HG03196 (cell line): Measurements from ENCODE around the gene ENOX2.

ENCODE experiments used
- ATAC-seq: cut with Tn5 transposase; IDR thresholded peaks from one replicate; pipeline ENCODE4 v1.9.1; 2021; ENCODE audit not compliant: unreplicated experiment

Gene ENOX2

DNA sequence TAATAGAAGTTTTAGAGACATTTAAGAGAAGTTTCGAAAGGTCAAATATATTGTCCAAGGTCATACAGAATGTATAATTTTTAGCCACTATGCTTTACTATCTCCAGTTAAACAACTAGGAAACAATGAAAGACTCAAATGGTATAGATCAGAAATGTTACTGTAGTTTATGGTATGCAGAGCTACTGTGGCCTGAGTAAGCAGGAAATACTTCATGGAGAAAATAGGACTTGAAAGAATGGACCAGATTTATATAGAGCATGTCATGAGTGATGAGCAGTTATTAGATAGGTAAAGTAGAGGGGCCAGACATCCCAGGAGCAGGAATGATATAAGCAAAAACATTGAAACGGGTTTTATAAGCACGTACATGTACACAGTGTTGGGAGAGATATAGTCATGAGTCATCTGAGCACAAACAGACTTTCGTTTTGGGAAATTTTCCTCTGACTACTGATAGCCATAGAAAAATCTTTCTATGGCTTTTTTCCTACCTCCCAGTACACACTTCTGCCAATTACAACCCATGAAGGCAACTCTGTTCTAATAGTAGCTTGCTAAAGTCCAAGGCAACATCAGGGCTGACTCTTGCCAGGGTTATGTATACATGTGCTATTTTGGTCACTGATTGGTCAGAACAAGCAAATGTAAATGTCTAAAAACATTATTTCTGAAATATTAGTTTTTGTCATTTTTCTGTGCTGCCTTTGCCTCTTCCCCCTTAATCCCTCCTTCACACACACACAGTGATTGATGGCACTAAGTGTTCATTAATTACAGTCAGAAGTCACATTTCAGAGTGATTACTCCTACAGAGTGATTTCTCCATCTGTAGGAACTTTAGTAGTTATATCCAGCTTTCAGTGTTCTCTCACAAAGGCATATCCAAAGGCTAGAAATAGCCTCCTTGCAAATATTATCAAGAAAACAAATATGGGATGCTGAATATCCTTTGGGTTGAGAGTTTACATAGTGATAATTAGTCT, 198.7 kb downstream of the ENOX2 start:
- ATAC-seq = no peak

- ATAC-seq = no peak
Observed at GRCh38 chrX:130702867-130703707, 199.9 kb downstream of the ENOX2 start.

DNA sequence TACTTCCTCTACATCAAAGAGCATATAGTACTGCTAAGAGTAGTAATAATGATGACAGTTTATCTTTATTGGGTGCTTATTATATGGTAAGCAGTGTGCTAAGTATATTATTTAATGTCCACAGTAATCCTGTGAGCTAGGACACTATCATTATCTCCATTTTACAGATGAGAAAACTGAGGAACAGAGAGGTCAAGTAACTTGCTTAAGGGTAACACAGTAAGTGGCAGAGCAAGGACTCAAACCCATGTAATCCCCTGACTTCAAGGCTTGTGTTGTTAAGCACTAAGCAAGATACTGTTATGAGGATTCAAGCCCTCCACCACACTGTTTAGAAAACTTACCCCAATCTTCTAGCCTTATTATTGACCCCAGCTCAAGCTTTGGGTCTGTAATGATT, 202.4 kb downstream of the ENOX2 start:
- no peak for ATAC-seq

DNA sequence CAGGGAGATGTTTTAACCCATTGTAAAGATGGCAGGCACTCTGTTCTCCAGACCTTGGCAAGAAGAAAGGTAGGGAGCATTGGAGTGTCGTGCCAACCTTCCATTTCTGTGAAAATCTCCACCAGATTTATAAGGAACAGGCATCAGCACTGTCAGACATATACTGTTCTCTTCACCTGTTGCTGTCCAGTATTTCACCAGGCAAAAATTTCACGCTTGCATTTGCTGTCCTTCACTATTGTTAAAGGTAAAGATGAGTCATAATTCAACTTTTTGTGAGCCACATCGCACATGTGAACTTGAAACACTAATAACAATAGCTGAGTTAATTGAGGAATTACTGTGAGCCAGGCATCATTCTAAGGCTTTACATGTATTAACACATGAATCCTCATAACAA, 203.4 kb downstream of the ENOX2 start:
- no peak for ATAC-seq

GRCh38 chrX:130696542-130696941, 206.5 kb downstream of the ENOX2 start:
- ATAC-seq = no peak

GRCh38 chrX:130695931-130696330, 207.1 kb downstream of the ENOX2 start:
- no peak for ATAC-seq

DNA sequence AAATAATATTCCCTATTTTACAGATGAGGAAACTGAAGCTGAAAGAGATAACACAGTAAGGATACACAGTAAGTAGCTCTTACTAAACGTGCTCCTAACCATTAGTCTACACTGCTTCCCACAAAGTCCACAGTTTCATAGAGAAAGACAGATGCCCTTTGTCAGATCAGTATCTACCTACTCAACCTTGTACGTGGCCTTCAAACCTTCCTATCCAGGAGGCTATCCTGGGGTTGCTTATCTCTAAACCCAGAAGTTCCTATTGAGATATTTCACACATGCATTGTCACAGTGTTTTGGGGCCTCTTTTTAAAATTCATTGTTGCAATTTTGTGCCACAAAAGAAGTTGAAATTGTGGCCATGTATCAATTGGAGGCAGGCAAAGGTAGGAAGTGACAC, 208.0 kb downstream of the ENOX2 start:
- no peak for ATAC-seq

- no peak for ATAC-seq
Observed at GRCh38 chrX:130691576-130691975, 211.4 kb downstream of the ENOX2 start.

DNA sequence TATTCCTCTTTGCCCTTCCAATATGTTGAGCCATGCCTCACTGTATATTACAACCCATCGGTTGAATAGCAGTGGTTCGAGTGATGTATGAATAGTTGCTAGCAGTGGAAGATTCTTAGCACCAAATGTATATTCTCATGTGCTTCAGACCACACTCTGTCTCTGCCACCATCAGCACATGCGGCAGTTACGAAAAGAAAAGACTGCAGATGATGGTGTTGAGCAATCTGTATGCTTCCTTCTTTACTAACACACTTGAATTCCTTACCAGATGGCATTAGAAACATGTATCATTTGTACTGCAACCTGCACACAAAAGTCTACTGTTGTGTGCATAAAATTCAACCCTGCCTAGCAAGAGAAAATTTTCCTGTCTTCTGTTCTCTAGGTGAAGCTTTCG, 214.6 kb downstream of the ENOX2 start:
- no peak for ATAC-seq

DNA sequence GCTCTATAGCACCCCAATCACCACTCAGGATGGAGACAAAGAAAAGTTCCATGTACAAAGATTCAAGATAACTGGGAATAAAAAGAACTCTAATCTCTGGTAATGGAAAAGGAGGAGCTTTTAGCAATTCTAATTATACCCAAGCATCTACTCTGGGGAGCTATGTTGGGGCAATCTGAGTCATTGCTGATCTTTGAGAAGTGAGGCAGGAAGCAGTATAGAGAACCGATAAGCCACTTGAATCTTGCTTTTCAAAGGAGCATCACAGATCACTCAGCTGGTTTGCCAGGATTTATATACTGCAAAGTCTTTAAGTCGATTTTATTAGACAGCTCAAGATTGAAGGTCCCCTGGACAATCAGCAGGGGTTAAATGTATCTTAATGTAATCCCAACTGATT, 220.0 kb downstream of the ENOX2 start:
- no peak for ATAC-seq

GRCh38 chrX:130680164-130681035, 222.6 kb downstream of the ENOX2 start:
- no peak for ATAC-seq

DNA sequence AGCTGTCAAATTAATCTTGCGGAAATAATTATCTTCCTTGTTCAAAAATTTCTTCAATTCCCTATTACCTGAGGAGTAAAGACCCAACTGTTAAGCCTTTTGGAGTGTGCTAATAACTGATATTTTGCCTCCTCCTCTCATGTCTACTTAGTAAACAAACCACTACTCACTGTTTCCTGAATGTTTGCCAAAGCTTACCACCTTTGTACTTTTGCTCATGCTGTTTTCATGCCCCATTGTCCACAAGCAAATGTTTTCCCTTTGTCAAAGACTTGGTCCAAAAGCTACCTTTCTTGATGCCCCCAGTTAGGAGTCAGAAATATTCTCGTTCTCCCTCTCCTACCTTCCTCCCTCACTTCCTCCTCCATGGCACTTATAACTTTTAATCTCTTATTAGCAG, 226.1 kb downstream of the ENOX2 start:
- no peak for ATAC-seq

DNA sequence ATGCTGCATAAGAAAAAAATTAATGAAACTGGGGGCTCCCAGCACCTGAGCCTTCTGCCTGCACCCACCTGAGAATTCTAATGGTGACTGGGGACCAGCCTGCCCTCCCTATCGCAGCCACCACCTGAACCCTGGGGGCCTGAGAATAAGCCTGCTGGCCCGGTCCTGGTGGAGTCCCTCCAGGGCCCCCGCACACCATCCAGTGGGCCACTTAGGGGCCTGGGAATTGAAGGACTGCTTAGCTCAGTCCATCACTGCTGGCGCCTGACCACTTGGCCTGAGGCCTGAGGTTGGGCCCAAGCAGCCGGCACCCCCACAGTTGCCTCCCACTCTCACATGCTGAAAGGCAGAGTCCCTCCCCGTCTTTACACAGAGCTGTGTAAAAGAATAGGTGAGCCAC, 230.8 kb downstream of the ENOX2 start:
- no peak for ATAC-seq

GRCh38 chrX:130669233-130669632, 233.8 kb downstream of the ENOX2 start:
- ATAC-seq = no peak

DNA sequence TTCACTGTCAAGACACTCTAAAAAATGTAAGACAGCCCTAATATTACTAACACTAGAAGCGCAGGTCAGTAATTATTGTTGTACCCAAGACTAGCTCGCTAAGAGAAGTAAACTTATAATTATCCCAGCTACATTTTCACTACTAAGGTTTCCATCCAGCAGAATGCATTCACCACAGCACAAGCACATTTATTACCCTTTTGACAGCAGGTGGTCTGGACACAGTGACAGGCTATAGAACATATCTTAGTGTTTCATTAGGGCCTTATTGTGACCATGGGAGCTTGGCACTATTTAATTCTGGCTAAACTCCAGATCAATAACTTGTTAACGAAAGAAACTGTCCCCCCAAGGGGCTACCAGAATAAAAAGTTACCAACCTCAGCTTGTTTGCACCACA, 237.7 kb downstream of the ENOX2 start:
- no peak for ATAC-seq

DNA sequence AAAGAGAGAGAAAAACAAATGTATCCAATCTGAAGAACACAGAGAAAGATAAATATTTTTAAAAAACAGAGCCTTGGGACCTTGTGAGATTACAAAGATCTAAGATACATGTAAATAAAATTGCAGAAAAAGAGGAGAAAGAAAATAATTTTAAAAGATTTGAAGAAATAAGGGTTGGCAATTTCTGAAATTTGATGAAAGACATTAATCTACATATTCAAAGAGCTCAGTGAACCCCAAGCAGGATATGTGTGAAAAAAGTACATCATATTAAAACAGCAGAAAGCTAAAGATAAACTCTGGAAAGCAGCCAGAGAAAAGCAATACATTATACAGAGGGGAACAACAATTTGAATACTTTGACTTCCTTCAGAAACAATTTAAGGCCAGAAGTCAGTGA, 244.7 kb downstream of the ENOX2 start:
- ATAC-seq = no peak

DNA sequence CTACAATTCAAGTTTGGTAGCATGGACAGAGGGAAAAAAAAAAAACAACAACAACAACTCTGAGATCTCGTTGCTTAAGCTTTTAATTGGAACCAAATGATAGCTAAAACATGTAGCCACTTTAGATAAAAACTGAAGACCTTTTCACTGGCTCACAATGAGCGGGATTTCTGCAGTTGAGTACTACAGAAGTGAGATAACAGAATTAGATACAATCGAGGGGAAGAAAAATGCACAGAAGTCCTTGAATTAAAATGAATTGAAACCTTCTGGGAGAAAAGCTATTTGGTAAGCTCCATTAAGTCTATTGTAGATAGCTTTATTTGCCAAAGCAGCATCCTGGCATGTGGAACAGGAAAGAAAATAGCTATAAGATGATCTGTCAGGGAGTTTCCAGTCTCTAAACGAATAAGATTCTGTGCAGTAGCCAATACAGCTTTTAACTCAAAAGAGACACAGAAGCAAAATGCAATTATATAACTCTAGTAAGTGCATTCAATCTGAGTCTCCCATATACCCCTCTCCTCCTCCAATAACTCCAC, 248.5 kb downstream of the ENOX2 start:
- ATAC-seq = no peak

DNA sequence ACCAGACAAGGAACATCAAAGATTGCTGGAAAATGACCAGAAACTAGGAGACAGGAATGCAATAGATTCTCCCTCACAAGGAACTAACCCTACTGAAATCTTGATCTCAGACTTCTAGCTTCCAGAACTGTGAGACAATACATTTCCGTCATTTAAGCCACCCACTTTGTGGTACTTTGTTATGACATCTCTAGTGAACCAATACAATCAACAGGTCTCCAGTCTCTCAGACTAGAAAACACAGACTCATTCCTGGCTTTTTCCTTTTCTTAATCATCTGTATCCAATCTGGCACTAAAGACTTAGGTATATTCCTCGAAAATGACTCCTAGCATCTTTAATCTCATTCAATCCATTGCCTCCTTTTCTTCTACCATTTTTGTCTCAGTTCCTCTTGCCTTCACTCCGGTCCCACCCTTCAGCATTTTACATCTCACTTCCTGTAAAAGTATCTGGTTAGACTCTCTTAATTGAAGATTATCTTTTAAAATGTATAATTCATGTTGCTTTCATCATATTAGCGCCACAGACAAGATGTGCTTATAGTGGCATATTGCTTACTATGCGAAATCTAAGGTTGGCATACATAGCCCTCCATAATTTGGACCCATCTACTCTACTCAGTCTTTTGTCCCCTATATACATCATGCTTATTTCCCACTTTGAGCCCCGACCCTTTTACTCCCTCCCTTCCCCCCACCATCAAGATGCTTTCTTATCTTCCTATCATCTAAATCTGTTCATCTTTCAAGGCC, 250.0 kb downstream of the ENOX2 start:
- ATAC-seq = no peak

- no peak for ATAC-seq
Observed at GRCh38 chrX:130649738-130650137, 253.3 kb downstream of the ENOX2 start.

GRCh38 chrX:130647468-130647867, 255.5 kb downstream of the ENOX2 start:
- ATAC-seq = no peak
